IPS DF 4.7 (cell line): ENCODE measurements around the gene SEMA6A.

Source experiments
- DNase-seq: peaks from one replicate; pipeline ENCODE4 v3.0.0-alpha.2; 2013; ENCODE audit warnings: low spot score; ENCODE audit errors: extremely low read depth

The SEMA6A gene

GRCh38 chr5:116406306-116407041 lies 168.1 kb downstream of the SEMA6A start:
- no peak for DNase-seq

DNA sequence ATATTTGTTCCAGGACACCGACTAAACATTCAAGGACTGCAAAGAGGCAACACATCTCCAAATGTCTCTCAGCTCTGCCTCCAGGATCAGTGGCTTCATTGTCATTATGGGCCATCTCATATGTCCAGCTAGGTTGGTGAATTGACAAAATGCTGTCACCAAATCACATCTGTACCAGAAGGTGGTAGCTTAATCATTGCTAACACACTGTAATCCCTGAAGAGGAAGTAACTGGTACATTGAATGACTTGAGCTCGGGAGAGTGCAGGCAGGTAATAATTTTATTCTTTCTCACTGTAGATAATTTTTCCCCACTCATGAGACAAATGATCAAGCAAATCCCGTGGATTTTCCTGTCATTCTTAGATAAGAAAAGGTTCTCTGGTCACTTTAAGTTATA lies 169.8 kb downstream of the SEMA6A start:
- DNase-seq, result no peak

DNA sequence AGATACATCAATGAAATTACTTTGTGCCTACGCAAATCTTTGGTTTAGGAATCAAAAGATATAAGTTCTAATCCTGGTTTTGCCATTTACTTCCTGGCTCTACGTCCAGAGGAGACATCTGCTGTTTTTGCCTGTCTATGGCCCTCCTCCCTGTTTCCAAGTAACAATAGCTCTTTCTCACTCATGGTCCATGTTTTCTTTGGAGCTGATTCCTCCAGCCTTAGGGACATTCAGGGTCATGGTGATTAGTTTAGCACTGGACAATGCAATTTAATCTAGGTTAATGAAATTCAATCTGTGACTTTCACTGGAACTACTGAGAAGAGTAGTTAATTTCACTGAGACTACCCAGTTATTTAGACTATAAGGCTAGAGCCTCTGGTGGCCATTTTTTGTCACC lies 170.6 kb downstream of the SEMA6A start:
- no peak for DNase-seq

GRCh38 chr5:116402235-116402634 lies 172.4 kb downstream of the SEMA6A start:
- DNase-seq, result no peak

DNA sequence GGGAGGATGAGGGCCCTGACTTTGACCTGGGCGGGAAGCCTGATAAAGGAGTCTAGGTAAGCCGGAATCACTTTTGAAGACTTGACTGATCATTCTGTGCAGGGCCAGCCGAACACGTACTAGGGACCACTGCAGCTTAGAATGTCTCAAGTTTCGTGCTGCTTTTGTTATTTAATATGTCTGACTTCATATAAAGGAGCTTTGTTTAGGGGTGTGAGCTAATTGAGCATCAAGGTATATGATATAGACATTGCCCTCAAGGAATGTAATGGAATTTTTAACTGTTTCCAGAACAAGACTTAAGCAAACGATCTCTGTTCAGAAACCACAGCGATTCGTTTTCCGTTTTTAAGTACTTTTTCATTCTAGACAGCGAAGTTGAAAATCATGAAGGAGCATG lies 173.0 kb downstream of the SEMA6A start:
- no peak for DNase-seq

GRCh38 chr5:116396476-116397099 lies 178.0 kb downstream of the SEMA6A start:
- DNase-seq, result no peak

DNA sequence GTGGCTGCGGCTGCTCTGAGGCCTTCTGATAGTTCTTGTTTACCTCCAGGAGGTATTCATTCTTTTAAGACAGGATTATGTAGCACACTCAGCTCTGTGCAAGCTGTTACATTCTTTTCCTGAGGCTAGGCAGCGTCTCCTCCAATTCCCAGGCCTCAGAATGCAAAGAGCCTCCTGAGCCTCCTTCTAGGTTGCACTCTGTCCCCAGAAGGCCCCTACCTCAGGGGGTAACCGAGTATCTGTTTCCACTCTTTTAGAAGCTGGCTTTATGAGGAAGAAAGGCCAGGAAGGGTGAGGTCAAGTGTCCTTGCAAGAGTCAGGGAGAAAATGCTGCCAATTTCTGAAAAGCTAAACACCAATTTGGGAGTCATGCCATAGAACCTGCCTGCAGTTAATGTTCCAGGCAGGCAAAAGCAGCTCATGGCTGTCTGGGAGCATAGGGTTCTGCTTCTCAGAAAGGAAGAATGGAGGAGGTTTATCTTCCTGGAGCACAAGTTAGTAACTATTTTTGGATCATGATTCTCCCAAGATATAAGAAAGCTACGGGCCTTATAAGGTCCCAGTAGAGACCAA lies 178.9 kb downstream of the SEMA6A start:
- no peak for DNase-seq

DNA sequence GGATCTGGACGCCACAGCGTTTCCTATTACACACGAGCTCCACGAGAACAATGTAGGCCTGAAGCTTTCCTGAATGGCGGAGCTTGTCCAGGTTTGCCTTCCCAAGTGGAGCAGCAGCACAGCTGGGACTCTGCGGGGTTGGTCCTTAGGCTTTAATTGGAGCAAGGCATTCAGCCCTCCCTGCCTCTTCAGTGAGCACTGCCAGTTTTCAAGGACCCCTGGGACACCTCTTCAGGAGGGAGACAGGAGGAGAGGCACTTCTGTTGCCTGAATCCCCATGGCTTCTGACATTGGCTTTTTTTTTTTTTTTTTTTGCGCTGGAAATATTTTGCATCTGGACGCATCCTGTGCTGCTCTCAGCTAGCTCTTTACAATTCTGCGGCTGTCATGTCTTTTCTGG lies 179.4 kb downstream of the SEMA6A start:
- no peak for DNase-seq

DNA sequence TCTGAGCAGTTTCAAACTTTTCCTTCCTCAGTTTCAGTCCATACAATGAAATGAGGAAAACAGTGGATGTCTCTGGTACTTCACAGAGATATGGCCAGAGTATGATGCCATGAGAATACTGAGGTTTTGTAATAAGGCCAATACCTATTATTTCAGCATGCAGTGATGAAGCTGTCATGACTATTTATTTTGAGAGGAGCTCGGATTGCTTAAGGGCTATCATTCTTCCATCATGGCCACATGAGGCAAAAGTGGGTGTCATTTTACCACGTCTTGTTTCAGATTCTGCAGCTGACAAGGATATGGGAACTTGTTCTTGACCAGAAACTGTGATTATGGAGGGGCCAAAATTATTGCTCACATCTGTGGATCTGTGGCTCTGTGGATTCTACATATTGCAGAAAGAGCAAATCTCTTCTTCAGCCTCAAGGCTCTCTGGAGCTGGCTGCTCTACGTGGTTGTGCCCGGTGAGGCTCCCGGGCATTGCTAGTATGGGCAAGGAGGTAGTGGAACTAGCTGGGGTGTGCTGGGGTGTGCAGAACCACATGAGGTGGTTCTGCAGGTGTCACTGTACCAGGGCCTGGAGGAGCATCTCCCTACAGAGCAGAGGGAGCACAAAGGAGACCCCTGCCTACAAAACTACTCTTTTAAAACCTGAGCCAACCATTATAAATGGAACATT lies 180.3 kb downstream of the SEMA6A start:
- no peak for DNase-seq
